IMR-90 (cell line): Measurements from ENCODE around the gene BET1L. TPM values are rescaled to one million over a fixed set of nuclear protein-coding genes. Genes with fewer than 3 reads are reported as not detected.

Experiments
- ATAC-seq: fragments of 200-7000 bp; cut with Tn5 transposase; 2 replicates; pipeline ENCODE4 v1.9.1; 2020; ENCODE audit warnings: low read depth, mild to moderate bottlenecking, moderate library complexity
- BruUV-seq: library from RNA; stranded (reverse); fragments of 400-500 nt; replicated peaks from 2 replicates; lab custom pipeline; 2021; lab: Mats Ljungman, UMichigan
- CTCF ChIA-PET: fragments of 300-600 bp; formaldehyde crosslinking; extraction: SDS; loops from one replicate; lab custom pipeline; 2021; ENCODE audit warnings: antibody characterized with exemption; lab: Yijun Ruan, JAX
- POLR2A ChIA-PET: fragments of 300-600 bp; sonication (Branson Sonifier 250); formaldehyde crosslinking; loops from one replicate; lab custom pipeline; 2022; ENCODE audit warnings: antibody characterized with exemption; ENCODE audit not compliant: unreplicated experiment; lab: Charles Lee
- DNase-seq: peaks from one replicate; pipeline ENCODE4 v3.0.0; 2013
- H2AFZ ChIP-seq: replicated peaks from 2 replicates; pipeline ENCODE3; 2013; ENCODE audit warnings: low read length, mild to moderate bottlenecking; ENCODE audit not compliant: poor library complexity
- H2AK5ac ChIP-seq: 2 replicates; pipeline ENCODE4 v1.6.1; 2013; ENCODE audit warnings: low read depth, low read length, inconsistent platforms
- H2AK9ac ChIP-seq: replicated peaks from 2 replicates; pipeline ENCODE3; 2013; ENCODE audit warnings: mild to moderate bottlenecking, low read depth, low read length, moderate library complexity; ENCODE audit not compliant: poor library complexity
- H2BK120ac ChIP-seq: 2 replicates; pipeline ENCODE4 v1.6.1; 2013; ENCODE audit warnings: low read depth, low read length, inconsistent platforms
- H2BK15ac ChIP-seq: 3 replicates; pipeline ENCODE4 v1.6.1; 2013; ENCODE audit warnings: low read depth, low read length, inconsistent platforms
- H2BK20ac ChIP-seq: 2 replicates; pipeline ENCODE4 v1.6.1; 2013; ENCODE audit warnings: low read depth, mild to moderate bottlenecking, inconsistent platforms, low read length, moderate library complexity
- H2BK5ac ChIP-seq: 2 replicates; pipeline ENCODE4 v1.6.1; 2013; ENCODE audit warnings: mild to moderate bottlenecking, low read depth, low read length, inconsistent platforms; ENCODE audit not compliant: poor library complexity, severe bottlenecking
- H3K14ac ChIP-seq: replicated peaks from 2 replicates; pipeline ENCODE4 v1.6.1; 2013; ENCODE audit warnings: low read depth, low read length, inconsistent platforms
- H3K18ac ChIP-seq: 2 replicates; pipeline ENCODE4 v1.6.1; 2013; ENCODE audit warnings: low read depth, low read length, control low read depth
- H3K23ac ChIP-seq: 2 replicates; pipeline ENCODE4 v1.6.1; 2013; ENCODE audit warnings: low read depth, low read length, inconsistent platforms
- H3K27ac ChIP-seq: 2 replicates; pipeline ENCODE4 v1.5.1; 2013; ENCODE audit warnings: mild to moderate bottlenecking, control low read depth, low read length; ENCODE audit not compliant: insufficient read depth
- H3K27me3 ChIP-seq: 2 replicates; pipeline ENCODE4 v1.6.1; 2013; ENCODE audit warnings: low read length; ENCODE audit not compliant: control insufficient read depth, insufficient read depth
- H3K36me3 ChIP-seq: 2 replicates; pipeline ENCODE4 v1.6.1; 2013; ENCODE audit warnings: low read length, mixed read lengths; ENCODE audit not compliant: control insufficient read depth, insufficient read depth
- H3K4ac ChIP-seq: 2 replicates; pipeline ENCODE4 v1.6.1; 2013; ENCODE audit warnings: low read depth, low read length, inconsistent platforms
- H3K4me1 ChIP-seq: 2 replicates; pipeline ENCODE4 v1.6.1; 2013; ENCODE audit warnings: low read length, mixed read lengths; ENCODE audit not compliant: control insufficient read depth, insufficient read depth
- H3K4me2 ChIP-seq: 2 replicates; pipeline ENCODE4 v1.6.1; 2013; ENCODE audit warnings: low read depth, mild to moderate bottlenecking, control low read depth, low read length, moderate library complexity
- H3K4me3 ChIP-seq: 2 replicates; pipeline ENCODE4 v1.5.1; 2013; ENCODE audit warnings: low read depth, mild to moderate bottlenecking, control low read depth, low read length, moderate library complexity; ENCODE audit not compliant: insufficient read depth
- H3K56ac ChIP-seq: 2 replicates; pipeline ENCODE4 v1.6.1; 2013; ENCODE audit warnings: low read length, inconsistent platforms; ENCODE audit not compliant: insufficient read depth; ENCODE audit errors: extremely low read depth
- H3K79me1 ChIP-seq, 2 experiments: 2 replicates each; pipeline ENCODE4 v1.6.1; 2013; ENCODE audit warnings: low read length in 2 of 2, inconsistent platforms in 1 of 2, low read depth in 1 of 2
- H3K9ac ChIP-seq: 2 replicates; pipeline ENCODE4 v1.6.1; 2013; ENCODE audit warnings: low read depth, low read length, control low read depth
- H3K9me1 ChIP-seq: 2 replicates; pipeline ENCODE4 v1.6.1; 2013; ENCODE audit warnings: low read length, inconsistent platforms; ENCODE audit not compliant: insufficient read depth
- H3K9me3 ChIP-seq: 2 replicates; pipeline ENCODE4 v1.6.1; 2013; ENCODE audit warnings: low read length; ENCODE audit not compliant: control insufficient read depth, insufficient read depth
- H4K20me1 ChIP-seq: 2 replicates; pipeline ENCODE4 v1.6.1; 2013; ENCODE audit warnings: low read length, inconsistent platforms; ENCODE audit not compliant: insufficient read depth
- H4K5ac ChIP-seq: 2 replicates; pipeline ENCODE4 v1.6.1; 2013; ENCODE audit warnings: mild to moderate bottlenecking, low read depth, low read length, control low read depth
- H4K8ac ChIP-seq, 2 experiments: 2 replicates each; pipeline ENCODE4 v1.6.1; 2013; ENCODE audit warnings: low read depth in 2 of 2, low read length in 2 of 2, control low read depth in 1 of 2, inconsistent platforms in 1 of 2
- H4K91ac ChIP-seq: 2 replicates; pipeline ENCODE4 v1.6.1; 2013; ENCODE audit warnings: low read depth, low read length, inconsistent platforms; ENCODE audit not compliant: insufficient read depth
- BHLHE40 ChIP-seq: fragments of 150-350 bp; IDR thresholded peaks from 2 replicates; pipeline ENCODE4 v1.6.1; 2016; ENCODE audit warnings: mild to moderate bottlenecking, low read depth, low read length
- CEBPB ChIP-seq: IDR thresholded peaks from 2 replicates; pipeline ENCODE4 v1.6.1; 2012; ENCODE audit warnings: low read depth, low read length, improper control_type of control experiment
- CHD1 ChIP-seq: IDR thresholded peaks from 2 replicates; pipeline ENCODE4 v1.6.1; 2012; ENCODE audit warnings: low read depth, low read length, improper control_type of control experiment
- CTCF ChIP-seq: conservative IDR thresholded peaks from 2 replicates; pipeline ENCODE4 v1.5.1; 2012; ENCODE audit warnings: mild to moderate bottlenecking, low read depth, low read length, improper control_type of control experiment
- ELK1 ChIP-seq: fragments of 150-350 bp; IDR thresholded peaks from 2 replicates; pipeline ENCODE4 v1.6.1; 2016; ENCODE audit warnings: low read depth, mild to moderate bottlenecking, low read length, moderate library complexity, borderline replicate concordance
- FOS ChIP-seq: fragments of 150-350 bp; IDR thresholded peaks from 2 replicates; pipeline ENCODE4 v1.6.1; 2016; ENCODE audit warnings: low read depth, low read length
- MAFK ChIP-seq: IDR thresholded peaks from 2 replicates; pipeline ENCODE4 v1.6.1; 2012; ENCODE audit warnings: low read depth, low read length, improper control_type of control experiment
- MAZ ChIP-seq: IDR thresholded peaks from 2 replicates; pipeline ENCODE4 v1.6.1; 2012; ENCODE audit warnings: low read depth, mild to moderate bottlenecking, low read length, improper control_type of control experiment, moderate library complexity, borderline replicate concordance
- MXI1 ChIP-seq: IDR thresholded peaks from 2 replicates; pipeline ENCODE4 v1.6.1; 2012; ENCODE audit warnings: low read depth, mild to moderate bottlenecking, low read length, moderate library complexity, borderline replicate concordance
- NFE2L2 ChIP-seq: fragments of 150-350 bp; IDR thresholded peaks from 2 replicates; pipeline ENCODE4 v1.6.1; 2016; ENCODE audit warnings: low read depth, mild to moderate bottlenecking, low read length
- POLR2A ChIP-seq: IDR thresholded peaks from 2 replicates; pipeline ENCODE4 v1.6.1; 2012; ENCODE audit warnings: mild to moderate bottlenecking, low read depth, low read length
- RAD21 ChIP-seq: IDR thresholded peaks from 2 replicates; pipeline ENCODE4 v1.6.1; 2012; ENCODE audit warnings: low read length, improper control_type of control experiment
- RCOR1 ChIP-seq: IDR thresholded peaks from 2 replicates; pipeline ENCODE4 v1.6.1; 2012; ENCODE audit warnings: mild to moderate bottlenecking, low read length, improper control_type of control experiment; ENCODE audit not compliant: insufficient replicate concordance
- RFX5 ChIP-seq: IDR thresholded peaks from 2 replicates; pipeline ENCODE4 v1.8.0; 2012; ENCODE audit warnings: low read depth, mild to moderate bottlenecking, low read length, moderate library complexity
- SMC3 ChIP-seq: fragments of 150-350 bp; IDR thresholded peaks from 2 replicates; pipeline ENCODE4 v1.6.1; 2016; ENCODE audit warnings: low read depth, mild to moderate bottlenecking, antibody characterized with exemption, low read length, moderate library complexity
- USF2 ChIP-seq: fragments of 150-350 bp; IDR thresholded peaks from 2 replicates; pipeline ENCODE4 v1.6.1; 2017; ENCODE audit warnings: mild to moderate bottlenecking, antibody characterized with exemption, low read length, low read depth
- WGBS, 2 experiments: methylation state at CpG; one replicate each; pipeline versions ENCODE4 v1.1.5 to v1.1.7; 2013; ENCODE audit warnings: missing lambda C conversion rate in 2 of 2; ENCODE audit not compliant: insufficient read length in 1 of 2; ENCODE audit errors: extremely low coverage in 2 of 2; 5-methylcytosine and 5-hydroxymethylcytosine counted together
- dilution Hi-C: fragments of 300-500 bp; cut with HindIII; formaldehyde crosslinking; loops from one replicate; pipeline ENCODE4 v1.14.3; 2018; ENCODE audit warnings: low sequenced_read_pairs; ENCODE audit not compliant: unreplicated experiment
- in situ Hi-C: fragments of 300-500 bp; cut with MboI; formaldehyde crosslinking; loops from 3 replicates; pipeline ENCODE4 v1.14.3; 2019; ENCODE audit warnings: low sequenced_read_pairs, inconsistent platforms, mixed read lengths
- intact Hi-C: fragments of 100-400 bp; cut with micrococcal nuclease; formaldehyde crosslinking; loops from 2 replicates; pipeline ENCODE4 v1.10.0; 2022
- polyA plus RNA-seq, 3 experiments: library from polyadenylated mRNA; depleted of rRNA; stranded (reverse); fragments of >200 nt; gene quantifications; 2 replicates each; pipeline ENCODE4 v1.2.3, GENCODE V29; 2012; ENCODE audit warnings: low replicate concordance in 1 of 3
- total RNA-seq: library from RNA; depleted of rRNA; stranded (reverse); fragments of >200 nt; gene quantifications from 2 replicates; pipeline ENCODE4 v1.2.3, GENCODE V29; 2012

BET1L gene
- total and polyA plus RNA-seq, 2 of the 4 experiments (the other 2 are of a cell fraction), result 10.8 to 90.7 TPM

GRCh38 chr11:211741-212140 is 4.5 kb upstream of the BET1L start:
- Histone ChIP-seq H2BK20ac (no peak overlapping the region), H3K27me3 (no peaks in the 10 kb centered on the region), H2BK120ac (no peak overlapping the region), H2AK9ac (peak overlapping the region; percentile 15), H4K8ac (no peak overlapping the region), H3K14ac (no peak overlapping the region), H3K18ac (no peak overlapping the region), H2BK15ac (no peak overlapping the region), H2BK5ac (no peak overlapping the region), H4K91ac (no peak overlapping the region), H3K27ac (no peak overlapping the region), H3K23ac (no peak overlapping the region), H3K4me2 (no peak overlapping the region), H3K4me3 (no peak overlapping the region), H3K9ac (no peak overlapping the region), H3K9me3 (no peaks in the 10 kb centered on the region), H3K4ac (no peak overlapping the region), H3K9me1 (peaks cover 19% of the 10 kb centered on the region), H4K5ac (no peak overlapping the region), H2AK5ac (no peak overlapping the region), H4K20me1 (peaks cover 67% of the 10 kb centered on the region), H2AFZ (no peak overlapping the region), H3K56ac (no peak overlapping the region), H3K4me1 (peaks cover 23% of the 10 kb centered on the region), H3K79me1 (peaks cover 32 to 72% of the 10 kb centered on the region in 2 experiments), H3K36me3 (peaks cover 64% of the 10 kb centered on the region)
- no TSS peak for BruUV-seq
- POLR2A ChIA-PET, result no interaction called here
- TF ChIP-seq RCOR1 (no peak), ELK1 (no peak), MAFK (no peak), MXI1 (no peak), RAD21 (no peak), CTCF (no peak), CEBPB (no peak), CHD1 (no peak), SMC3 (no peak), FOS (no peak), RFX5 (no peak), BHLHE40 (no peak), USF2 (no peak), POLR2A (no peak), NFE2L2 (no peak), MAZ (no peak)
- WGBS, 2 experiments, result 100% methylated on average over 3 of the region's 9 CpGs; no CpG with 5 or more reads in 1 of the 2 experiments
- in situ Hi-C loops, result no loop called here
- intact Hi-C loops, result no loop called here
- CTCF ChIA-PET, result no interaction called here
- no peak for ATAC-seq
- dilution Hi-C loops, result no loop called here
- no peak for DNase-seq
